Ishikawa (cell line): ENCODE results near the gene LAMB1.

Source experiments
- CEBPB ChIP-seq: IDR thresholded peaks from 2 replicates; pipeline ENCODE4 v1.6.1; 2012
- CREB1 ChIP-seq: IDR thresholded peaks from 2 replicates; pipeline ENCODE4 v1.6.1; 2012; ENCODE audit warnings: low read depth
- EGR1 ChIP-seq: IDR thresholded peaks from 2 replicates; pipeline ENCODE4 v1.6.1; 2012
- EP300 ChIP-seq: IDR thresholded peaks from 2 replicates; pipeline ENCODE4 v1.6.1; 2012; ENCODE audit warnings: borderline replicate concordance
- FOXM1 ChIP-seq: IDR thresholded peaks from 2 replicates; pipeline ENCODE4 v1.6.1; 2012; ENCODE audit warnings: low read depth, borderline replicate concordance
- NFIC ChIP-seq: IDR thresholded peaks from 2 replicates; pipeline ENCODE4 v1.6.1; 2012
- RAD21 ChIP-seq: IDR thresholded peaks from 2 replicates; pipeline ENCODE4 v1.6.1; 2012; ENCODE audit warnings: low read depth
- TAF1 ChIP-seq: IDR thresholded peaks from 2 replicates; pipeline ENCODE4 v1.6.1; 2012; ENCODE audit warnings: low read depth, mild to moderate bottlenecking
- TCF12 ChIP-seq: IDR thresholded peaks from 2 replicates; pipeline ENCODE4 v1.6.1; 2012; ENCODE audit warnings: low read depth
- TEAD4 ChIP-seq: IDR thresholded peaks from 2 replicates; pipeline ENCODE4 v1.6.1; 2012
- YY1 ChIP-seq: IDR thresholded peaks from 2 replicates; pipeline ENCODE4 v1.6.1; 2012; ENCODE audit warnings: low read depth
- ZBTB7A ChIP-seq: IDR thresholded peaks from 2 replicates; pipeline ENCODE4 v1.6.1; 2012; ENCODE audit warnings: low read depth
- TF ChIP-seq, protein P1 (sequence below): IDR thresholded peaks from 2 replicates; pipeline ENCODE4 v1.6.1; 2012
- TF ChIP-seq, protein P2 (sequence below): IDR thresholded peaks from 2 replicates; pipeline ENCODE4 v1.6.1; 2012; ENCODE audit warnings: low read depth, mild to moderate bottlenecking
- TF ChIP-seq, protein P3 (sequence below): IDR thresholded peaks from 2 replicates; pipeline ENCODE4 v1.6.1; 2012

Gene LAMB1

DNA sequence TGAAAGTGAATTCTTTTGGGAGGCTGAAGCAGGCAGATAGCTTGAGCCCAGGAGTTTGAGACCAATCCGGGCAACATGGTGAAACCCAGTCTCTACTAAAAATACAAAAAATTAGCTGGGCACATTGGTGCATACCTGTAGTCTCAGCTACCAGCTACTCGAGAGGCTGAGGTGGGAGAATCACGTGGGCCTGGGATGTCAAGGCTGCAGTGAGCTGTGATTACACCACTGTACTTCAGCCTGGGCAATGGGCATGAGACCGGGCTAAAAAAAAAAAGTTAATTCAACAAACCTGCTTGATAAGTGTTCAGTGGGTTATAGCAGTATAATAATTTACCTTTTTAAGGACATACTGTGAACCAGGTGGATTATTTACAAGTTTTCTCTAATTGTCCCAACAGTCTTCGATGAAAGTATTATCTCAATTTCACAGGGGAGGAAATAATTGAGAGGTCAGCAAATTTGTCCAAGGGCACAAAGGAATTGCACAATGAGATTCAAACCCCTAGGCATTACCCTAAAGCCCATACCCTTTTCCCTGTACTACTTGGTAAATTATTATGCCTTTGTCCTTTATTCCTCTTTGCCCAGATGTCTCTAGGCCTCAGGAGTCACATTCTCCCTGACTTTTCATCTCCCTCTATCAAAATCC lies 125.1 kb downstream of the LAMB1 start:
- TF ChIP-seq TEAD4 (no peak), NFIC (no peak), RAD21 (no peak), EP300 (no peak), CEBPB (no peak), TAF1 (no peak), ZBTB7A (no peak), TCF12 (no peak), EGR1 (no peak), CREB1 (no peak), FOXM1 (no peak), YY1 (no peak)
- TF ChIP-seq, protein P1, sequence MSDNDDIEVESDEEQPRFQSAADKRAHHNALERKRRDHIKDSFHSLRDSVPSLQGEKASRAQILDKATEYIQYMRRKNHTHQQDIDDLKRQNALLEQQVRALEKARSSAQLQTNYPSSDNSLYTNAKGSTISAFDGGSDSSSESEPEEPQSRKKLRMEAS = no peak
- TF ChIP-seq, protein P2, sequence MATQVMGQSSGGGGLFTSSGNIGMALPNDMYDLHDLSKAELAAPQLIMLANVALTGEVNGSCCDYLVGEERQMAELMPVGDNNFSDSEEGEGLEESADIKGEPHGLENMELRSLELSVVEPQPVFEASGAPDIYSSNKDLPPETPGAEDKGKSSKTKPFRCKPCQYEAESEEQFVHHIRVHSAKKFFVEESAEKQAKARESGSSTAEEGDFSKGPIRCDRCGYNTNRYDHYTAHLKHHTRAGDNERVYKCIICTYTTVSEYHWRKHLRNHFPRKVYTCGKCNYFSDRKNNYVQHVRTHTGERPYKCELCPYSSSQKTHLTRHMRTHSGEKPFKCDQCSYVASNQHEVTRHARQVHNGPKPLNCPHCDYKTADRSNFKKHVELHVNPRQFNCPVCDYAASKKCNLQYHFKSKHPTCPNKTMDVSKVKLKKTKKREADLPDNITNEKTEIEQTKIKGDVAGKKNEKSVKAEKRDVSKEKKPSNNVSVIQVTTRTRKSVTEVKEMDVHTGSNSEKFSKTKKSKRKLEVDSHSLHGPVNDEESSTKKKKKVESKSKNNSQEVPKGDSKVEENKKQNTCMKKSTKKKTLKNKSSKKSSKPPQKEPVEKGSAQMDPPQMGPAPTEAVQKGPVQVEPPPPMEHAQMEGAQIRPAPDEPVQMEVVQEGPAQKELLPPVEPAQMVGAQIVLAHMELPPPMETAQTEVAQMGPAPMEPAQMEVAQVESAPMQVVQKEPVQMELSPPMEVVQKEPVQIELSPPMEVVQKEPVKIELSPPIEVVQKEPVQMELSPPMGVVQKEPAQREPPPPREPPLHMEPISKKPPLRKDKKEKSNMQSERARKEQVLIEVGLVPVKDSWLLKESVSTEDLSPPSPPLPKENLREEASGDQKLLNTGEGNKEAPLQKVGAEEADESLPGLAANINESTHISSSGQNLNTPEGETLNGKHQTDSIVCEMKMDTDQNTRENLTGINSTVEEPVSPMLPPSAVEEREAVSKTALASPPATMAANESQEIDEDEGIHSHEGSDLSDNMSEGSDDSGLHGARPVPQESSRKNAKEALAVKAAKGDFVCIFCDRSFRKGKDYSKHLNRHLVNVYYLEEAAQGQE = no peak
- TF ChIP-seq, protein P3, sequence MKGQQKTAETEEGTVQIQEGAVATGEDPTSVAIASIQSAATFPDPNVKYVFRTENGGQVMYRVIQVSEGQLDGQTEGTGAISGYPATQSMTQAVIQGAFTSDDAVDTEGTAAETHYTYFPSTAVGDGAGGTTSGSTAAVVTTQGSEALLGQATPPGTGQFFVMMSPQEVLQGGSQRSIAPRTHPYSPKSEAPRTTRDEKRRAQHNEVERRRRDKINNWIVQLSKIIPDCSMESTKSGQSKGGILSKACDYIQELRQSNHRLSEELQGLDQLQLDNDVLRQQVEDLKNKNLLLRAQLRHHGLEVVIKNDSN = no peak

DNA sequence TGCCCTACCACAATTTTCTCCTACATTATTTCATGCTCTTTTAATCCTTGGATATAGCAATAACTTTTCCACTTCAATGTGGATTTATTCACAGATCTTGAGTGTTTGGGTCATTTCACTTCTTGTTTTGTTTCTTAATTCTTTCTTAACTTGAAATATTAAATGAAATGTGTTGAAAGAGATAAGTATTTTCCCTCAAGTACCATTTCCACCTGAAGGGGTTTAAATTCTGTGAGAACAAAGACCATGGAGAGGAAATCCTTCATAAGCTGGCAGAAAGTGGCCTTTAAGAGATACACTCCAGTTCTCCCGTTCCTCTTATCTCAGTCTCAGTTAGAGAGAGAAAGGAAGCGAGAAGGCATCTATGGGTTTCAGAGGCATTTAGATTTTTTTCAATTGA lies 126.0 kb downstream of the LAMB1 start:
- TF ChIP-seq ZBTB7A = no peak

DNA sequence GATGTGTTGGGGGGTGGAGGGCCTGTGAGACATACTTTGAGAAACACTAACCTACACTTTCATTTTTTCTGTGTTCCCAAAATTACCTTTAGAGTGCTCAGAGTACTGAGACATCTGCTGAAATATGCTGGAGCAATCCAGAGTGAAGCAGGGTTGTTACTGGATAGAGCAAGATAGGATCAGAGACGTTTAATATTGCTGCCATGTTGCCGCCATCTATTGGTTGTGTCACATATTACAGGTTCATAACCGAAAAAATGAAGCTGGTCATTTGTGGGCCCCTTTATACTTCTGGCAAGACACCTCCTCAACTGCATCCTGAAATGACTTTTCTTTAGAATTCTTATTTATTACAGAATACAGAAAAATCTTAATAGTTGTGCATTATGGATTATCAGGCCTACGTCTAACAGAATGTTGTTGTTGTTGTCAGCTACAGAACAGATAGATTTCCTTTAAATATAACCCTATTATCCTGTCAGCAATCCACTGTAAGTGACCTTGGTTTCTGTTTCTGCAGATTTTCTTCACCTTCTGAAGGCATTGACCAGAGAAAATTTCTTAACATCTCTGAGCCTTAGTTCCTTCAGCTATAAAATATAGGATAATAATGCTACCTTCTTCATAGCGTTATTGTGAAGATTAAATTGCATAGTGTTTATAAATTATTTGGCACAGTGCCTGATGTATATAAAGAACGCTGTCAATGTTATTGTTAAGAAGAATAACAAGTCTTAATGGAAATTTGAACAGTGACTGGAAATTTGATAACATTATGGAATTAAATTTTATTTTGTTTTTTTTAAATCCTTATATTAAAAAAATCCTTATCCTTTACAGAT lies 128.1 kb downstream of the LAMB1 start:
- TF ChIP-seq, protein P1 = no peak
- TF ChIP-seq RAD21 = peak; percentile 81

GRCh38 chr7:107874111-107874510 lies 128.8 kb downstream of the LAMB1 start:
- TF ChIP-seq ZBTB7A (no peak), NFIC (no peak), CREB1 (no peak), TCF12 (no peak), TEAD4 (no peak), RAD21 (no peak)
- TF ChIP-seq, protein P3 = no peak
- TF ChIP-seq, protein P2 = no peak
